Ishikawa (cell line): ENCODE data around the gene AUTS2.

Experiments
- CEBPB ChIP-seq: IDR thresholded peaks from 2 replicates; pipeline ENCODE4 v1.6.1; 2012
- CREB1 ChIP-seq: IDR thresholded peaks from 2 replicates; pipeline ENCODE4 v1.6.1; 2012; ENCODE audit warnings: low read depth
- EGR1 ChIP-seq: IDR thresholded peaks from 2 replicates; pipeline ENCODE4 v1.6.1; 2012
- EP300 ChIP-seq: IDR thresholded peaks from 2 replicates; pipeline ENCODE4 v1.6.1; 2012; ENCODE audit warnings: borderline replicate concordance
- FOXM1 ChIP-seq: IDR thresholded peaks from 2 replicates; pipeline ENCODE4 v1.6.1; 2012; ENCODE audit warnings: low read depth, borderline replicate concordance
- MAX ChIP-seq: IDR thresholded peaks from 2 replicates; pipeline ENCODE4 v1.6.1; 2012
- NFIC ChIP-seq: IDR thresholded peaks from 2 replicates; pipeline ENCODE4 v1.6.1; 2012
- RAD21 ChIP-seq: IDR thresholded peaks from 2 replicates; pipeline ENCODE4 v1.6.1; 2012; ENCODE audit warnings: low read depth
- REST ChIP-seq: IDR thresholded peaks from 2 replicates; pipeline ENCODE4 v1.6.1; 2012; ENCODE audit warnings: low read depth, mild to moderate bottlenecking
- TAF1 ChIP-seq: IDR thresholded peaks from 2 replicates; pipeline ENCODE4 v1.6.1; 2012; ENCODE audit warnings: low read depth, mild to moderate bottlenecking
- TCF12 ChIP-seq: IDR thresholded peaks from 2 replicates; pipeline ENCODE4 v1.6.1; 2012; ENCODE audit warnings: low read depth
- TEAD4 ChIP-seq: IDR thresholded peaks from 2 replicates; pipeline ENCODE4 v1.6.1; 2012
- USF1 ChIP-seq: IDR thresholded peaks from 2 replicates; pipeline ENCODE4 v1.6.1; 2012
- YY1 ChIP-seq: IDR thresholded peaks from 2 replicates; pipeline ENCODE4 v1.6.1; 2012; ENCODE audit warnings: low read depth
- ZBTB7A ChIP-seq: IDR thresholded peaks from 2 replicates; pipeline ENCODE4 v1.6.1; 2012; ENCODE audit warnings: low read depth

AUTS2 gene

GRCh38 chr7:69645683-69646082, 47.4 kb downstream of the AUTS2 start:
- TF ChIP-seq EGR1: no peak
- no peak for TF ChIP-seq CREB1
- TF ChIP-seq CEBPB: no peak

- no peak for TF ChIP-seq EGR1
- no peak for TF ChIP-seq MAX
- TF ChIP-seq TEAD4: no peak
- TF ChIP-seq TCF12: no peak
- no peak for TF ChIP-seq ZBTB7A
- TF ChIP-seq CEBPB: no peak
- TF ChIP-seq RAD21: no peak
- TF ChIP-seq REST: no peak
- TF ChIP-seq EP300: no peak
- TF ChIP-seq USF1: no peak
- no peak for TF ChIP-seq NFIC
- no peak for TF ChIP-seq TAF1
- TF ChIP-seq YY1: no peak
- no peak for TF ChIP-seq FOXM1
- TF ChIP-seq CREB1: no peak
These were observed 52.9 kb downstream of the AUTS2 start for GRCh38 chr7:69651101-69651590.

- TF ChIP-seq USF1 (no peak), EGR1 (no peak), RAD21 (no peak), TAF1 (no peak), REST (no peak), ZBTB7A (no peak), CEBPB (no peak), MAX (no peak), EP300 (no peak), TEAD4 (no peak), FOXM1 (no peak), NFIC (no peak), YY1 (no peak)
These were observed 54.8 kb downstream of the AUTS2 start for GRCh38 chr7:69652947-69653701.

- TF ChIP-seq FOXM1: no peak
- no peak for TF ChIP-seq NFIC
- no peak for TF ChIP-seq EGR1
- no peak for TF ChIP-seq TEAD4
- TF ChIP-seq REST: no peak
- no peak for TF ChIP-seq TCF12
- no peak for TF ChIP-seq ZBTB7A
- TF ChIP-seq MAX: no peak
These were observed 55.5 kb downstream of the AUTS2 start for GRCh38 chr7:69653806-69654205.
